Hepatocyte (in vitro differentiated cells): Measurements from ENCODE around the gene ORC3.

Experiments used
- CTCF ChIP-seq: fragments of 200-600 bp; sonication (generic); IDR thresholded peaks from 2 replicates; pipeline ENCODE4 v1.5.1; 2016; ENCODE audit warnings: antibody characterized with exemption, mild to moderate bottlenecking; ENCODE audit not compliant: poor library complexity
- EZH2 ChIP-seq: fragments of 200-600 bp; sonication (generic); IDR thresholded peaks from 2 replicates; pipeline ENCODE4 v1.6.1; 2016; ENCODE audit warnings: antibody characterized with exemption, mild to moderate bottlenecking, borderline replicate concordance

GRCh38 chr6:87714093-87714842, 124.3 kb downstream of the ORC3 start:
- TF ChIP-seq EZH2, result no peak
- TF ChIP-seq CTCF, result no peak
